Measurements from ENCODE around the gene TECPR2. TPM values are rescaled to one million over a fixed set of nuclear protein-coding genes. Genes with fewer than 3 reads are reported as not detected.

TECPR2 gene
- total RNA-seq, 3 donors from 2014 or later (not counting 1 experiment from before 2014, with no cell fraction given), result 10.8 to 18.6 (median 15.3) TPM

DNA sequence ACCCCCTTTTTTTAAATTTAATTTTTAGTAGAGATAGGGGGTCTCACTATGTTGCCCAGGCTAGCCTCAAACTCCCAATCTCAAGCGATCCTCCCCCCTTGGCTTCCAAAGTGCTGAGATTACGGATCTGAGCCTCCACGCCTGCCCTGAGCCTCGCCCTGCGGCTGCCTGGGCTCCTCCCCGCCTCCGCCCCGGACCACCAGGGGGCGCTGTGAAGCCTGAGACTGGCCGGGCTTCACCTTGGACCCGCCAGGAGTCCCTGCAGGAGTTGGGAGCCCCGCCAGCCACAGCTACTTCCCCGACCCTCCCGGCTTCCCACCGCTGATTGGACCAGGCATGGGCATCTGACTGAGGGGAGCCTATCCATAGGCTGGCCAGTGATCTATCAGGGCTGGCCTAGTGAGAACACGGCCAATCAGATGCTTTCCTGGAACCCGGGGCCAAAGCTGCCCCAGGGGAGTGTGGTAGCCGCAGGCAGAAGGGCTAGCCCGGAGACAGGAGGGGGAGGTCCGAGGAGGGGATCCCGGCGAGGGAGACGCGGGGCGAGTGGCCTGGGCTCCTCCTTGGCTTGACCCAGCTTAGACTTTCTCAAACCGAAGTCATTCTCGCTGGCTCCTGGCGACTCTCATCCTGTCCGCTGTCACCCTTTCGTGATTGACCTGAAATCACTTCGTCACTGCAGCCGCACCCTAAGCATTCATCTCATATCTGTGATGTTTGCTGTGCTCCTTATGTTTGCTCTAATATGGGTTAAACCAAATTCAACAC lies 161.9 kb downstream of the TECPR2 start:
- H3K36me3 Mint-ChIP-seq, result no peaks in the 10 kb centered on the region
- H3K9me3 Mint-ChIP-seq, result no peaks in the 10 kb centered on the region
- H3K4me1 Mint-ChIP-seq, result peaks cover 16 to 31% of the 10 kb centered on the region in 2 donors
- peak overlapping the region; percentile 44 for H3K4me3 ChIP-seq (ENCODE audit: low read length)
- no peaks in the 10 kb centered on the region for H3K27me3 Mint-ChIP-seq (ENCODE audit: low read depth in 2 of 2)
- H3K27me3 ChIP-seq (ENCODE audit: control insufficient read depth, insufficient read depth, low read length), result no peaks in the 10 kb centered on the region
- H3K9me3 ChIP-seq (ENCODE audit: control insufficient read depth, insufficient read depth, low read length), result no peaks in the 10 kb centered on the region
- peak; percentile 85 to 94 (median 91) for ATAC-seq
- H3K36me3 ChIP-seq (ENCODE audit: control insufficient read depth, insufficient read depth, low read length), result no peaks in the 10 kb centered on the region
- DNase-seq, result peak; percentile 90 to 93
- peak overlapping the region; percentile 84 to 95 for H3K27ac Mint-ChIP-seq
- H3K27ac ChIP-seq (ENCODE audit: low read length), result peak overlapping the region; percentile 56
- WGBS (ENCODE audit: insufficient coverage), result under 1% methylated on average over 32 of the region's 32 CpGs
- intact Hi-C loops (cut with micrococcal nuclease), result loop anchor here (2.0 kb wide), 1 partner anchor 66 kb away; no protein-coding TSS in a partner anchor
- TF ChIP-seq, protein P1, sequence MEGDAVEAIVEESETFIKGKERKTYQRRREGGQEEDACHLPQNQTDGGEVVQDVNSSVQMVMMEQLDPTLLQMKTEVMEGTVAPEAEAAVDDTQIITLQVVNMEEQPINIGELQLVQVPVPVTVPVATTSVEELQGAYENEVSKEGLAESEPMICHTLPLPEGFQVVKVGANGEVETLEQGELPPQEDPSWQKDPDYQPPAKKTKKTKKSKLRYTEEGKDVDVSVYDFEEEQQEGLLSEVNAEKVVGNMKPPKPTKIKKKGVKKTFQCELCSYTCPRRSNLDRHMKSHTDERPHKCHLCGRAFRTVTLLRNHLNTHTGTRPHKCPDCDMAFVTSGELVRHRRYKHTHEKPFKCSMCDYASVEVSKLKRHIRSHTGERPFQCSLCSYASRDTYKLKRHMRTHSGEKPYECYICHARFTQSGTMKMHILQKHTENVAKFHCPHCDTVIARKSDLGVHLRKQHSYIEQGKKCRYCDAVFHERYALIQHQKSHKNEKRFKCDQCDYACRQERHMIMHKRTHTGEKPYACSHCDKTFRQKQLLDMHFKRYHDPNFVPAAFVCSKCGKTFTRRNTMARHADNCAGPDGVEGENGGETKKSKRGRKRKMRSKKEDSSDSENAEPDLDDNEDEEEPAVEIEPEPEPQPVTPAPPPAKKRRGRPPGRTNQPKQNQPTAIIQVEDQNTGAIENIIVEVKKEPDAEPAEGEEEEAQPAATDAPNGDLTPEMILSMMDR (IDR thresholded peaks at IDR 0.05), result peak; percentile 99
- H3K4me1 ChIP-seq (ENCODE audit: control insufficient read depth, insufficient read depth, low read length), result peaks cover 25% of the 10 kb centered on the region
- H3K4me3 Mint-ChIP-seq, result peak overlapping the region; percentile 95

DNA sequence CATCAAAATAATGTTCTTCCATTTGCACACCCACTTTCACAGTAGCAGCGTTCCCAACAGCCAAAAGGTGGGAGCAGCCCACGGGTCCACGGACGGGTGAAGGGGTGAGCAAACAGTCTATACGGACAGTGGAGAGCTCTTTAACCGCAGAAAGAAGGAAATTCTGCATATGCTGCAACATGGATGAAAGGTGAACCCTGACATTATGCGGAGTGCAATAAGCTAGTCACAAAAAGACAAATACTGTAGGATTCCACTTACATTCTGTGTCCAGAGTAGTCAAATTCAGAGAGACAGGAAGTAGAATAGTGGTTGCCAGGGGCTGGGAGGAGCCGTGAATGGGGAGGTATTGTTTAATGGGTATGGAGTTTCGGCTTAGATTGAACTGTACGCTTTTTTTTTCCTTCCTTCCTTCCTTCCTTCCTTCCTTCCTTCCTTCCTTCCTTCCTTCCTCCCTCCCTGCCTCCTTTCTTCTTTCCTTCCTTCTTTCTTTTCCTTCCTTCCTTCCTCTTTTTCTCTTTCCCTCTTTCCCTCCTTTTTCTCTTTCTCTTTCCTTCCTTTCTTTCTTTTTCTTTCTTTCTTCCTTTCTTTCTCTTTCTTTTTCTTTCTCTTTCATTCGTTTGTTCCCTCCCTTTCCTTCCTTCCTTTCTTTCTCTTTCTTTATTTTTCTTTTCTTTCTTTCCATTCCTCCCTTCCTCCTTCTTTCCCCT lies 162.6 kb downstream of the TECPR2 start:
- WGBS (ENCODE audit: insufficient coverage), result 3% methylated on average over 9 of the region's 11 CpGs
- ATAC-seq (peak; percentile 44 to 59 (median 58)), DNase-seq (peak in 1 of 2 donors; percentile 81)
- Mint-ChIP-seq H3K9me3 (no peaks in the 10 kb centered on the region), H3K36me3 (no peaks in the 10 kb centered on the region), H3K27me3 (ENCODE audit: low read depth in 2 of 2) (no peaks in the 10 kb centered on the region), H3K27ac (peak overlapping the region; percentile 84 to 95), H3K4me3 (peak overlapping the region; percentile 95), H3K4me1 (peaks cover 16 to 31% of the 10 kb centered on the region in 2 donors)
- Histone ChIP-seq H3K9me3 (ENCODE audit: control insufficient read depth, insufficient read depth, low read length) (no peaks in the 10 kb centered on the region), H3K27ac (ENCODE audit: low read length) (peak overlapping the region; percentile 56), H3K4me3 (ENCODE audit: low read length) (peak overlapping the region; percentile 44), H3K27me3 (ENCODE audit: control insufficient read depth, insufficient read depth, low read length) (no peaks in the 10 kb centered on the region), H3K36me3 (ENCODE audit: control insufficient read depth, insufficient read depth, low read length) (no peaks in the 10 kb centered on the region), H3K4me1 (ENCODE audit: control insufficient read depth, insufficient read depth, low read length) (peaks cover 29% of the 10 kb centered on the region)
- TF ChIP-seq, protein P1 (IDR thresholded peaks at IDR 0.05), result no peak
- intact Hi-C loops (cut with micrococcal nuclease), result loop anchor here (2.0 kb wide), 1 partner anchor 65 kb away; no protein-coding TSS in a partner anchor

DNA sequence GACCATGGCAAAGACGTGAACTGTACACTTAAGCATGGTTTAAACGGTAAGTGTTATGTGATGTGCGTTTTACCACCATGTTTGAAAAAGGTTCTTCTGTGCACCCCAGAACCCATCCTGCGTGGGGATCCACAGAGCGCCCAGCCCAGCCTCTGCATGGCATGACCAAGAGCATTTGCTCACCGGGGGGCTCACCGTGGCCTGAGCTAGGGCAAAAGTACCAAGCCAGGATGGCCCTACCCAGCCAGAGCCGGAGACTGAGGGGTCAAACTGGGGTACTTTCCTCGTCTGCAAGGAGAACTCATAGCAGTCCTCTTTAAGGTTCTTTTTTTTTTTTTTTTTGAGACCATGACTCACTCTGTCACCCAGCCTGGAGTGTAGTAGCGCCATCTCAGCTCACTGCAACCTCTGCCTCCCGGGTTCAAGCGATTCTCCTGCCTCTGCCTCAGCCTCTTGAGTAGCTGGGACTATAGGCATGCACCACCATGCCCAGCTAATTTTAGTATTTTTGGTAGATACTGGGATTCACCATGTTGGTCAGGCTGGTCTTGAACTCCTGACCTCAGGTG lies 163.3 kb downstream of the TECPR2 start:
- H3K9me3 ChIP-seq (ENCODE audit: control insufficient read depth, insufficient read depth, low read length), result no peaks in the 10 kb centered on the region
- no peaks in the 10 kb centered on the region for H3K36me3 ChIP-seq (ENCODE audit: control insufficient read depth, insufficient read depth, low read length)
- intact Hi-C loops (cut with micrococcal nuclease), result loop anchor here (2.0 kb wide), 1 partner anchor 65 kb away; no protein-coding TSS in a partner anchor
- no peaks in the 10 kb centered on the region for H3K27me3 Mint-ChIP-seq (ENCODE audit: low read depth in 2 of 2)
- H3K4me3 Mint-ChIP-seq, result peak overlapping the region; percentile 95
- H3K36me3 Mint-ChIP-seq, result no peaks in the 10 kb centered on the region
- H3K4me1 Mint-ChIP-seq, result peaks cover 16 to 31% of the 10 kb centered on the region in 2 donors
- no peak overlapping the region for H3K4me3 ChIP-seq (ENCODE audit: low read length)
- DNase-seq (no peak), ATAC-seq (no peak)
- H3K27me3 ChIP-seq (ENCODE audit: control insufficient read depth, insufficient read depth, low read length), result no peaks in the 10 kb centered on the region
- H3K4me1 ChIP-seq (ENCODE audit: control insufficient read depth, insufficient read depth, low read length), result peaks cover 30% of the 10 kb centered on the region
- no peaks in the 10 kb centered on the region for H3K9me3 Mint-ChIP-seq
- peak overlapping the region; percentile 84 to 95 for H3K27ac Mint-ChIP-seq
- H3K27ac ChIP-seq (ENCODE audit: low read length), result no peak overlapping the region
- TF ChIP-seq, protein P1 (IDR thresholded peaks at IDR 0.05), result no peak
- WGBS (ENCODE audit: insufficient coverage), result 85% methylated on average over 12 of the region's 12 CpGs

Data from natural killer cell (primary cell).